DND-41 (cell line): ENCODE data around the gene NEUROD6.

ENCODE experiments used
- ATAC-seq: fragments of 200-7000 bp; cut with Tn5 transposase; 3 replicates; pipeline ENCODE4 v1.9.1; 2021; ENCODE audit warnings: low read depth; ENCODE audit not compliant: insufficient read depth
- DNase-seq: peaks from one replicate; pipeline ENCODE4 v3.0.0-alpha.2; 2020
- H2AFZ ChIP-seq: 2 replicates; pipeline ENCODE4 v1.6.0; 2012; ENCODE audit warnings: low read depth, low read length
- H3K27ac ChIP-seq: 2 replicates; pipeline ENCODE4 v1.5.1; 2012; ENCODE audit warnings: low read length, inconsistent platforms
- H3K27me3 ChIP-seq: fragments of 200-600 bp; sonication (generic); 2 replicates; pipeline ENCODE4 v1.6.0; 2012; ENCODE audit warnings: low read length, mild to moderate bottlenecking, inconsistent platforms; ENCODE audit not compliant: insufficient read depth, poor library complexity
- H3K36me3 ChIP-seq: 2 replicates; pipeline ENCODE4 v1.5.1; 2012; ENCODE audit warnings: low read length, inconsistent platforms; ENCODE audit not compliant: insufficient read depth
- H3K4me1 ChIP-seq: 2 replicates; pipeline ENCODE4 v1.5.1; 2012; ENCODE audit warnings: mild to moderate bottlenecking, low read length; ENCODE audit not compliant: insufficient read depth
- H3K4me2 ChIP-seq: 2 replicates; pipeline ENCODE4 v1.6.0; 2012; ENCODE audit warnings: mild to moderate bottlenecking, moderate library complexity, low read length, inconsistent platforms; ENCODE audit not compliant: insufficient read depth
- H3K4me3 ChIP-seq, 2 experiments: fragments of 200-600 bp in 1 of 2; shearing (Covaris generic) in 1 of 2; 2 replicates each; pipeline ENCODE4 v1.5.1; 2012 to 2016; ENCODE audit warnings: inconsistent platforms in 2 of 2, low read length in 2 of 2, mild to moderate bottlenecking in 2 of 2, low read depth in 1 of 2, moderate library complexity in 1 of 2
- H3K79me2 ChIP-seq: 2 replicates; pipeline ENCODE4 v1.6.0; 2012; ENCODE audit warnings: low read length, inconsistent platforms; ENCODE audit not compliant: insufficient read depth
- H3K9ac ChIP-seq: 2 replicates; pipeline ENCODE4 v1.6.0; 2012; ENCODE audit warnings: low read depth, mild to moderate bottlenecking, inconsistent platforms, low read length, moderate library complexity
- H3K9me3 ChIP-seq: 2 replicates; pipeline ENCODE4 v1.5.1; 2012; ENCODE audit warnings: low read length, moderate library complexity, mild to moderate bottlenecking, inconsistent platforms; ENCODE audit not compliant: insufficient read depth, severe bottlenecking
- H4K20me1 ChIP-seq: 2 replicates; pipeline ENCODE4 v1.6.0; 2012; ENCODE audit warnings: low read length; ENCODE audit not compliant: insufficient read depth
- CTCF ChIP-seq: IDR thresholded peaks from 2 replicates; pipeline ENCODE4 v1.5.1; 2012; ENCODE audit warnings: borderline replicate concordance, low read length, moderate library complexity, mild to moderate bottlenecking; ENCODE audit not compliant: poor library complexity, severe bottlenecking; ENCODE audit errors: extremely low read depth
- EZH2 ChIP-seq: IDR thresholded peaks from 3 replicates; pipeline ENCODE4 v1.6.1; 2012; ENCODE audit warnings: borderline replicate concordance, low read depth, mild to moderate bottlenecking, moderate library complexity, low read length, inconsistent platforms; ENCODE audit not compliant: severe bottlenecking

NEUROD6 gene

GRCh38 chr7:31307972-31308371, 32.6 kb downstream of the NEUROD6 start:
- peaks cover 11% of the 10 kb centered on the region for H3K27me3 ChIP-seq
- no peaks in the 10 kb centered on the region for H3K4me1 ChIP-seq
- no peak overlapping the region for H3K4me2 ChIP-seq
- no peaks in the 10 kb centered on the region for H4K20me1 ChIP-seq
- no peak overlapping the region for H2AFZ ChIP-seq
- TF ChIP-seq CTCF = no peak
- no peak for TF ChIP-seq EZH2
- no peaks in the 10 kb centered on the region for H3K9me3 ChIP-seq
- no peaks in the 10 kb centered on the region for H3K79me2 ChIP-seq
- no peak overlapping the region for H3K9ac ChIP-seq
- no peak overlapping the region for H3K27ac ChIP-seq
- ATAC-seq (no peak), DNase-seq (no peak)
- no peaks in the 10 kb centered on the region for H3K36me3 ChIP-seq
- H3K4me3 ChIP-seq = no peak overlapping the region

- Histone ChIP-seq H3K27me3 (no peaks in the 10 kb centered on the region), H4K20me1 (no peaks in the 10 kb centered on the region), H3K36me3 (no peaks in the 10 kb centered on the region), H2AFZ (no peak overlapping the region), H3K4me3 (no peak overlapping the region), H3K9ac (no peak overlapping the region), H3K27ac (no peak overlapping the region), H3K9me3 (no peaks in the 10 kb centered on the region), H3K4me2 (no peak overlapping the region), H3K79me2 (no peaks in the 10 kb centered on the region), H3K4me1 (no peaks in the 10 kb centered on the region)
- no peak for ATAC-seq
- no peak for DNase-seq
- TF ChIP-seq EZH2 = no peak
- no peak for TF ChIP-seq CTCF
These were observed 35.3 kb downstream of the NEUROD6 start for GRCh38 chr7:31305260-31305659.

GRCh38 chr7:31304446-31304845, 36.1 kb downstream of the NEUROD6 start:
- no peak overlapping the region for H3K4me2 ChIP-seq
- no peak overlapping the region for H3K27ac ChIP-seq
- no peaks in the 10 kb centered on the region for H3K36me3 ChIP-seq
- no peak for DNase-seq
- no peaks in the 10 kb centered on the region for H3K9me3 ChIP-seq
- no peak for ATAC-seq
- TF ChIP-seq CTCF (no peak), EZH2 (no peak)
- H3K4me1 ChIP-seq = no peaks in the 10 kb centered on the region
- H2AFZ ChIP-seq = no peak overlapping the region
- no peaks in the 10 kb centered on the region for H3K27me3 ChIP-seq
- no peak overlapping the region for H3K4me3 ChIP-seq
- H4K20me1 ChIP-seq = no peaks in the 10 kb centered on the region
- H3K79me2 ChIP-seq = no peaks in the 10 kb centered on the region
- no peak overlapping the region for H3K9ac ChIP-seq

GRCh38 chr7:31302356-31302755, 38.2 kb downstream of the NEUROD6 start:
- no peaks in the 10 kb centered on the region for H3K36me3 ChIP-seq
- no peak overlapping the region for H3K4me2 ChIP-seq
- no peak overlapping the region for H3K27ac ChIP-seq
- no peaks in the 10 kb centered on the region for H3K27me3 ChIP-seq
- H2AFZ ChIP-seq = no peak overlapping the region
- no peaks in the 10 kb centered on the region for H4K20me1 ChIP-seq
- no peaks in the 10 kb centered on the region for H3K4me1 ChIP-seq
- H3K9me3 ChIP-seq = no peaks in the 10 kb centered on the region
- ATAC-seq = no peak
- H3K4me3 ChIP-seq = no peak overlapping the region
- H3K9ac ChIP-seq = no peak overlapping the region
- DNase-seq = no peak
- no peak for TF ChIP-seq EZH2
- TF ChIP-seq CTCF = no peak
- H3K79me2 ChIP-seq = no peaks in the 10 kb centered on the region
